GM18907 (cell line): ENCODE measurements around the gene CPLX3.
A peak's percentile ranks its signal among the peaks of the same experiment; 100 is the strongest.

Experiments used
- ATAC-seq: cut with Tn5 transposase; IDR thresholded peaks from one replicate; pipeline ENCODE4 v1.9.1; 2021; ENCODE audit warnings: mild to moderate bottlenecking, moderate library complexity; ENCODE audit not compliant: unreplicated experiment

CPLX3 gene

DNA sequence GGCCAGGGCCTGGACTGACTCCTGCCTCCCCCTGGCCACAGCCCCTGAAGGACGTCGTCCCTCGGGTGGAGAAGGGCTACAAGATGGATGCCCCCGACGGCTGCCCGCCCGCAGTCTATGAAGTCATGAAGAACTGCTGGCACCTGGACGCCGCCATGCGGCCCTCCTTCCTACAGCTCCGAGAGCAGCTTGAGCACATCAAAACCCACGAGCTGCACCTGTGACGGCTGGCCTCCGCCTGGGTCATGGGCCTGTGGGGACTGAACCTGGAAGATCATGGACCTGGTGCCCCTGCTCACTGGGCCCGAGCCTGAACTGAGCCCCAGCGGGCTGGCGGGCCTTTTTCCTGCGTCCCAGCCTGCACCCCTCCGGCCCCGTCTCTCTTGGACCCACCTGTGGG is 24.1 kb upstream of the CPLX3 start:
- ATAC-seq, result no peak

DNA sequence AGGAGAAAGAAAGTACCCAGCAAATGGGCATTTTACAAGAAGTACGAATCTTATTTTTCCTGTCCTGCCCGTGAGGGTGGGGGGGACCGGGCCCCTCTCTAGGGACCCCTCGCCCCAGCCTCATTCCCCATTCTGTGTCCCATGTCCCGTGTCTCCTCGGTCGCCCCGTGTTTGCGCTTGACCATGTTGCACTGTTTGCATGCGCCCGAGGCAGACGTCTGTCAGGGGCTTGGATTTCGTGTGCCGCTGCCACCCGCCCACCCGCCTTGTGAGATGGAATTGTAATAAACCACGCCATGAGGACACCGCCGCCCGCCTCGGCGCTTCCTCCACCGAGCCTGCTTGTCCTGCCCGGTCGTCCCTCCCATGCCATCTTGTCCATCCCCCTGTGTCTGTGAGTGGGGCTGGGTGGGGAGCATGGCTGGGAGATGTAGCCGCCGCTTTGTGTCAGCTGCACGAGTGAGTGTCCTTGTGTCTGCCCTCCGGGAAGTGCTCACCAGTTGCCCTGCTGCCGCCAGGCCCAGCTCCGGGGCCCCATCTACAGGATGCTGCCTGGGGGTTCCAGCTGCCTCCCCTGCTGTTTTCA is 23.5 kb upstream of the CPLX3 start:
- no peak for ATAC-seq

DNA sequence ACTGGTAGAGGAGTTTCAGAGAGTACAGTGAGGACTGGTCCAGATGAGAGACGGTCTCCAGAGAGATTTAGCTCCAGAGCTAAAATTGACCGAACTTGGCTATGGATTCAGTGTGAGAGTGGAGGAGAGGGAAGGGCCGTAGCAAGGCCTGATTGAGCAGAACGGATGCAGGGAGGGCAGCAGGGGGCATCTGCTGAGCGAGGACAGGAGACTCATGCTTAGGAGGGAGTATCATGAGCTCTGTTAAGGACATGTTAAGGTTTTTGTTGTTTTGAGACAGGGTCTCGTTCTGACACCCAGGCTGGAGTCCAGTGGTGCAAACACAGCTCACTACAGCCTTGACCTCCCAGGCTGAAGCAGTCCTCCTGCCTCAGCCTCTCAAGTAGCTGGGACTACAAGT is 21.5 kb upstream of the CPLX3 start:
- no peak for ATAC-seq

DNA sequence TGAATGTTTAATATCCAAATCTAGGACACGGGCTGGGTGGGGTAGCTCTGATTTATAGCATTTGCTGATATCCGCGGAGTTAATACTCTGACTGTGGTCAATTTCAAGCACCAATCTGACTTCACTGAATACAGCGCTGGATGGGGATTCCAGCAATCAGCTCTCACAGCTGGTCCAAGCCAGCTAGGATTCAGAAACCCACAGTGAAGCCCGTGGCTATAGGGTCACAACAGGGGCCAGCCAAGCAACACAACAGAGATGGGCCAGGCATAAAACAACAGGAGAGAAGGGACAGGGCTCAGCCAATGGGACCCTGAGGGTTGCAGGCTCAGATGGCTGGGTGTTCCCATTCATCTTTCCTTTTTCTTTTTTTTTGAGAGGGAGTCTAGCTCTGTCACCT is 19.1 kb upstream of the CPLX3 start:
- ATAC-seq, result no peak

DNA sequence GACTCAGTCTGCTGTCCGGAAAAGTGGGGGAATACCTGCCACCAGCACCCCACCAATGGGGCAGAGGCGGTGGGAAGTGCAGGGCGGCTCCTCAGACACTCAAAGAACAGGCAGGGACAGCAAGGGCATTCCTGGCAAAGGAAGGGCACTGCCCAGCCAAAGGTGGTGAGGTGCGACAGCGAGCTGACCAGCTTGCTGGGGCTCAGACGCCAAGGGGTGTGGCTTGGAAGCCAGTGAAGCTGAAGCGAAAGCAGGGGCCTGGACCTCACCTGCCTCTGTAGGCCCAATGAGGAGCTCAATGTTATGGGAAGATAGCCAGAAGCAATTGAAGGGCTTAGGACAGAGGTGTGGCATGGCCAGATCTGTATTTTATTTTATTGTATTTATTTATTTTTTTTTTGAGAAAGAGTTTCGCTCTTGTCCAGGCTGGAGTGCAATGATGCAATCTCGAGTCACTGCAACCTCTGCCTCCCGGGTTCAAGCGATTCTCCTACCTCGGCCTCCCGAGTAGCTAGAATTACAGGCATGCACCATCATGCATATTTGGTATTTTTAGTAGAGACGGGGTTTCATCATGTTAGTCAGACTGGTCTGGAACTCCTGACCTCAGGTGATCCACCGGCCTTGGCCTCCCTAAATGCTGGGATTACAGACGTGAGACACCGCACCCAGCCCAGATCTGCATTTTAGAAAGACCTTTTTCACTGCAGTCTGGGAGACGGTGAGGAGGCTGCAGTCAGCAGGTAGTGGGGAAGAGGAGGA is 18.2 kb upstream of the CPLX3 start:
- no peak for ATAC-seq

DNA sequence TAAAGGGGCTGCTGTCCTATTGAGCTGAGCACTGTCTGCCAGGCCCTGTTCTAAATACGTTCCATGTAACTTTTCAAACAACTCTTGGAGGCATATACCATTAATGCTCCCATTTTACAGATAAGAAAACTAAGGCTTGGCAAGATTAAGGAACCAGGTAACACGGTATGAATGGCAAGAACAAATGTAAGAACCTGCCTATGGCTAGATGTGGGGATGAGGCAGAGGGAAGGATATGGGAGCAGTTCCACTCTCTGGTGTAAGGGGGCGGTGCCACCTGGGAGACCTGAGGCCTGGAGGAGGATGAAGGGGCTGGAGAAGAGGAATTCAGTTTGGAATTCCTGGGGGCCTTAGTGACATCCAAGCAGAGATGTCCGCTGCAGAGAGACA is 17.6 kb upstream of the CPLX3 start:
- ATAC-seq, result no peak

DNA sequence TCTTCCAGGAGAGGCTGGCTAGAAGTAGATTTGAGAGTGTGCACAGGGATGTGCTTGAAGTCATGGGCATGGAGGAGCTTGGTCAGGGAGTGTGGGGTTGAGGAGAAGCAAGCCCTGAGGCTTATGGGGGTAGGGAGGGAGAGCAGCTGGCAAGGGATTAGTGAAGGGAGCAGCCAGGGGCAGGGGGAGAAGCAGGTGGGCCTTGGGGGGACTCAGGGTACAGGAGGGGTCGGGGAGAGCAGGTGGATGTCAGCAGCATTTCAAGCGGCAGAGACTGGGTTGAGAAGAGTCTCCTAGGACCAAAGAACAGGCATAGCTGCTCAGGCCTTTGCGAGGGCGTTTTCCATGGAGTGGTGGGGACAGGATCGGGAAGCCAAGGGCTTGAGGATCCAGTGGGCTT is 17.2 kb upstream of the CPLX3 start:
- ATAC-seq, result no peak

DNA sequence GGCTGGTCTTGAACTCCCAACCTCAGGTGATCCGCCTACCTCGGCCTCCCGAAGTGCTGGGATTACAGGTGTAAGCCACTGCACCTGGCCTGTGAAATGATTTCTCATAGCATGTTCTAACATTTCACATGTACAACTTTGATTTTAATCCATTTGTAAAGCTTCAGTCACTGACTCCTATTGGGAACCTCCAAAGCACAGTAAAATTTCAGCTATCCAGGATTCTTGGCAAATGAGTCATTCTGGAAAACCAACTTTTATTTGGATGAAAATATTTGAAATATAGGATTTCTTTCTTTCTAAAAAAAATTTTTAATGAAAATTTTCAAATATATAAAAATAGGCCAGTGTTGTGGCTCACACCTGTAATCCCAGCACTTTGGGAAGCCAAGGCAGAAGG is 16.5 kb upstream of the CPLX3 start:
- no peak for ATAC-seq

DNA sequence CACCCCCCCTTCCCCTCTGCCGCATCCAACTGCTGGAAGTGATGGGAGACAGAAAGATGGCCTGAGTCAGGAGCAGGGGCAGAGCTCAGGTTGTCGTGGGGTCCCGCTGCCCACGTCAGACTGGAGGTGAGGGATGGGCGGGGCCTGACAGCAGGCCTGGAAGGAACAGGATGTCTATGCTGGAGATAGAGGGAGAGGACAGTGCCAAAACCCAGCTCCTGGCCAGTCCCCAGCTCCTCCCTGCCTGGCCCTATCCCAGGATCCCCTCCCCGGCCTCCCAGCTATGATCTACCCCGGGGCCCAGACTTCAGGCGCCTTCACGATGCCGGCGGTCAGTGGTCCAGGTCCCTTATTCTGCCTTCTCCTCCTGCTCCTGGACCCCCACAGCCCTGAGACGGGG is 13.9 kb upstream of the CPLX3 start, which contains the start of gene LMAN1L:
LMAN1L (plus strand) TSS at position 303 of the 400 bp plus-strand sequence; CDS start at position 323, 20 bp downstream.
- ATAC-seq, result no peak

DNA sequence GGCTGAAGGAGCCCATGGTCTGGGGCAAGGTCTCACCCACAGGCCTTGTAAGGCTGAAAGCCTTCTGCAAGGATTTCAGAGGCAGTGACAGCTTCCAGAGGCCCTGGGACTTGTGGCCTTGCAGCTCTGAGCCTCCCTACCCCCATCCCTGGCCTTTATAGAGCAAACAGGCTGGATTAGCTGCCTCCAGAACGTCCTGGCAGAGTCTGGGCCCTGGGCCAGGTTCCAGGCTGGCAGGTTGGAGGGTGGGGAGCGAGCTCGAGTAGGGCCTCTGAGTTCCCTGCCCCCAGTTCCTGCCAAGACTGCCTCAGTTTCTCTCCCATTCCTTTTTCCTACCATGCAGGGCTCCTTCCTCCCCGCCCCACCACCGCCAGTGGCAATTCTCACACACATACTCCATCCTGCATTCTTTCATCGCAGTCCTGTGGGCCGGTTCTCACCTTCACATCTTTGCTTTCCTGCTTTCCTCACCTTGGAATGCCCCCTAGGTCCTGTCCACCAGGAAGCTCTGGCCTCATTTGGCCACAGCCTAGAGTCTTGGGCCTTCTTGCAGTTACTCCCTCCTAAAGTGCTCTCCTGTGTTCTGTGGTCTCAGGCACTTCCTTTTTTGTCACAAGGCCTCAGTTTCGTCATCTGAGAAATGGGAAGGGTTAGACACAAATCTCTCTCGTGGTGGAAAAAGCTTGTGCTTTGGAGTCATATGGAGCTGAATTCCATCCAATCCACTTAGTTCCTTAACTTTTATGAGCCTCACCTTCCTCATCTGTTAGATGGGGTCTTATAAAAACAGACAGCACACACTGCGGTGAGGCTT is 11.1 kb upstream of the CPLX3 start:
- no peak for ATAC-seq

DNA sequence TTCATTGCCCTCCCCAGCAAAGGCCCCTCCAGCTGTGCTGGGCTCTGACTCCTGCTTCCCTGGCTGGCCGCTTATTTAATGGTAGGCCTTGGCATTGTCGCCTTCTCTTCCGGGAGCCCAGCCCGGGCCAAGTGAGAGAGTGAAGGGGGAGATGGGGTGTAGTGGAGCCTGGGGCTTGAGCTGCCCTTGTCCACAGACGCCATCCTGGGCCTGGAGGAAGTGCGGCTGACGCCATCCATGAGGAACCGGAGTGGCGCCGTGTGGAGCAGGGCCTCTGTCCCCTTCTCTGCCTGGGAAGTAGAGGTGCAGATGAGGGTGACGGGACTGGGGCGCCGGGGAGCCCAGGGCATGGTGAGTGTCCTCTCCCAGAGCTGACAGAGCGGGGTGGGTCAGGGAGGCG is 10.5 kb upstream of the CPLX3 start:
- no peak for ATAC-seq

DNA sequence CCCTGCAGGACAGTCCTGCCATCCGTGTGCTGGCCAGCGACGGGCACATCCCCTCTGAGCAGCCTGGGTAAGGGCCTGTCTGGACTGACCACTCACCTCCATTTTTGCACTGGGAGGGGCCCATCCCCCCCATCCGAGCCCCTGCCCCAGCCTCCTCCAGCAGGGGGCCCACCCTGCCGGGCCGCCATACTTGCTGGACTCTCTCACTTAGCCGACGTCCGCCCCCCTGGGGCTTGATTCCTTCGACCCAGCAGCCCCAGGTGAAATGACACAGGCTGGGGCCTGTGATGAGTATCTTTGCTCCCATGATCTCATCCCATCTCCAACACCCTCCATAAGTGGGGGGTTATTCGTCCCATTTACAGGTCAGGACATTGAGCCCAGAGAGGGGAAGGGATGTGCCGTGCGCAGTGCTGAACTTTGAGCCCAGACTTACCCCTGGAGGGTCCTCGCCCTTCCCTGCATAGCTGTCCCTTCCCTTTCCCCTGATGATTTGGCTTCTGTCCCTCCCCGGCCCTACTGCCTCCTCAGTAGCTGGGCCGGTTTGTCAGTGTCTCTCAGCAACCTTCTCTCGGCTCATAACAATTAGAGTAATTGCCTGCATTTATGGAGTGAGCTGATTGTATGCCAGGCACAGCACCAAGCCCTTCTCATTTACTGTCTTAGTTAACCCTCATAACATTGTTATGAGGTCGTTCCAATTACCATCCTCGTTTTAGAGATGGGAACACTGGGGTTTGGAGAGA is 9.6 kb upstream of the CPLX3 start:
- ATAC-seq, result no peak

DNA sequence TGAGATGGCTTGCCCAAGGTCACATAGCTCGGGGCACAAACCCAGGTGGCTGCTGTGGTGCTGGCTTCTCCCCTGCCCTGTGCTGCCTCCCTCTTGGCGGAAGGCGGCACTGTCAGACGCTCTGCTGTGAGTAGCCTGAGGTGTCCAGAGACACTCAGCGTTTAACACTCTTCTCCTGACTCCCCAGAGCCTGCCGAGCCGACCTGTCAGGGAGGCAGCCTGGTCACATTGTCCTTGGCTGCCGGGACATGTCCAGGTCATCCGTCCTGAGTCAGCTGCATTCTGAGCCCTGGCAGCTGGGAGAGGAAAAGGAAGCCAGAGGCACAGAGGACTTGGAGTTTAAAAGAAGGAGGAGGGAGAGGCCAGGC is 9.1 kb upstream of the CPLX3 start:
- ATAC-seq, result no peak

DNA sequence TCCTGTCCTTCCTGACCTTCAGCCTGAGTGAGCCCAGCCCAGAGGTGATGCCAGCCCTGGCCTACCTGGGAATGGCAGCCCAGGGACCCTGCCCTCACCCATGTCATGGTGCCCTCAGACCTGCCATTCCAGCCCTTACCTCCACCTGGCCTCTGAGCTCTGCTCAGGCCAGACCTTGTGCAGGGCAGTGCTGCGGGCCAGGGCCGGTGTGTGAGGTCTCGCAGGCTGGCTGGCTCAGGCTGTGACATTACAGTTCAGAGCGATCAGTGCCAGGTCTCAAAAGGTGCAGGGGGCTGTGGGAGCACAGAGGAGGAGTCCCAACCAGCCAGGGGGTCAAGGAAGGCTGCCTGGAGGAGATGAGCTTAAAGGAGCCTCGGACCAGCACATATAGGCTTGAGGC is 6.4 kb upstream of the CPLX3 start:
- no peak for ATAC-seq

DNA sequence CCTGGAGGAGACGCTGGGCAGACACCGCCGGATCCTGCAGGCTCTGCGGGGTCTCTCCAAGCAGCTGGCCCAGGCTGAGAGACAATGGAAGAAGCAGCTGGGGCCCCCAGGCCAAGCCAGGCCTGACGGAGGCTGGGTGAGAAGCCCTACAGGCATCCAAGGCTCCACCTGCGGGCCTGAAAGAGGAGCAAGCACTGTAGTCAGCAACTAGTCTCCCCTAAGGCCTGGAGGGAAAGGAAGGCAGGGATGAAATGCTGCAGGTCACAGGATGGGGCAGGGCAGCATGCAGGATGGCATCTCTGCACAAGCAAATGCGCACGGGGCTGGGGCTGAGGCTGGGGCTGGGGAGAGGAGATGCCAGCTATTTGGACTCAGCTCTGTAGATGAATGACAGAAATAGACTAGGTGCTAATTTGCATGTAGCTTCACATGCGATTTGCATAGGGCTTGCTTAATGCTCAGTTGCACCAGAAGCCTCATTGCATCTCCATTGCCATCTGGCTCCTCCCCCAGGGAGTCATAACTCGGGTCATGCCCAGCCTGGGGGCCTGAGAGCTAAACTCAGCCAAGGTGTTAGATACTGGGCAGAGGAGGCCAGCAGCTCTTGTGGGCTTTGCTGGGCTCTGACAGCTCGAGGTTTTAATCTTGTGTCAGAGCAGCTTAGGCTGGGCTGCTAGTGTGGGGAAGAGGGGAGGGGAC is 5.2 kb upstream of the CPLX3 start:
- ATAC-seq, result peak; percentile 72

DNA sequence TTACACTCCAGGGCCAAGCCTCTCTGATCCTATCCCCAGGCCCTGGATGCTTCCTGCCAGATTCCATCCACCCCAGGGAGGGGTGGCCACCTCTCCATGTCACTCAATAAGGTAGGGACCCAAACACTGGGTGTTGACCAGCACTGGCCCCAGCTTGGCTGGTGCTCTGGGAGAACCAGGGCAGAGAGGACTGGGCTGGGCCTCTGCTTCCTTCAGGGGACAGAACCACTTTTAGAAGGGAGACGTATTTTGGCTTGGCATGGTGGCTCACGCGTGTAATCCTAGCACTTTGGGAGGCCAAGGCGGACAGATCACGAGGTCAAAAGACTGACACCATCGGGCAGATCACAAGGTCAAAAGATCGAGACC is 4.7 kb upstream of the CPLX3 start:
- ATAC-seq, result no peak

DNA sequence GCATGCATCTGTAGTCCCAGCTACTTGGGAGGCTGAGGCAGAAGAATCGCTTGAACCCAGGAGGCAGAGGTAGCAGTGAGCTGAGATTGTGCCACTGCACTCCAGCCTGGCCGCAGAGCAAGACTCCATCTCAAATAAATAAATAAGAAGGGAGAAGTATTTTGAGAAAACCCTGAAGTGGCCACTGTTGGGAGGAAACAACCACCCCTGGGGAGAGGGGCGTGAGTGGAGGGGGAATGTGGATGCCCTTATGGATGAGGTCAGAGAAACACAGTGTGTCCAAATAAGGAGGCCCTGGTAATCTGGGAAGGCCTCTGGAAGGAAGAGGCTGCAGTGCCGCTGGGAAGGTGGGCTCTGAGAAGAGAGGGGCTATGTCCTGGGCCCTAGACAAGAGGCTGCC is 4.2 kb upstream of the CPLX3 start:
- no peak for ATAC-seq

DNA sequence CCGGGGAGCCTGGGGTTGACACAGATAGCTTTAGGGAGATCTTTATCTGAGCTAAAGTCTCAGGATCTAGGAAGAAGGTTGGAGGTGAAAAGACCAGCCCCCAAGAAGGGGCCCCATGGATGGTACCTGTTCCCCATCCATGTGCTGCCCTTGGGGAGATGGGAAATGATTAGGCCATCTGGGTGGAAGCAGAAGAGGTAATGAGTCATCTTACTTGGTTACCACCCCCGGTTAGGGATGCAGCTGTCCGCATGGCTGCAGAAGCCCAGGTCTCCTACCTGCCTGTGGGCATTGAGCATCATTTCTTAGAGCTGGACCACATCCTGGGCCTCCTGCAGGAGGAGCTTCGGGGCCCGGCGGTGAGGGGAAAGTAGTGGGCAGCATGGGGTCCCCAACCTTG is 3.1 kb upstream of the CPLX3 start:
- ATAC-seq, result no peak

DNA sequence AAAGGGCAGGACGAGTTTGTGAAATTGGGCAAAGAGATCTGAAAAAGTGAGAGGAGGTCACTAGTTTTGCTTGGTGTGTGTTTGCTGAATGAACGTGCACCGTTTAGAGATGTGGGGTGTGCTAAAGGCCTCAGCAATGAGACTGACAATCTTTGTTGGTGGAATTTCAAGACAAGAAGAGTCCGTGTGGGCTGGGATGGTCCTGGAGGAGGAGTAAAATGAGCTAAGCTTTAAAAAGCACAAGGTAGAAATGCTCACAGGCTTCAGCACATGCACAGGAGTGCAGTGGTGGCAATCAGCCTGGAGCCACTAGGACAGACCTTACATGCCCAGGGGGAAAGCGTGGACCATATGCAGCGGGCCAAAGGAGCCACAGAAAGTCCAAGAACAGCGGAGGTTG is 1.5 kb upstream of the CPLX3 start:
- ATAC-seq, result no peak

DNA sequence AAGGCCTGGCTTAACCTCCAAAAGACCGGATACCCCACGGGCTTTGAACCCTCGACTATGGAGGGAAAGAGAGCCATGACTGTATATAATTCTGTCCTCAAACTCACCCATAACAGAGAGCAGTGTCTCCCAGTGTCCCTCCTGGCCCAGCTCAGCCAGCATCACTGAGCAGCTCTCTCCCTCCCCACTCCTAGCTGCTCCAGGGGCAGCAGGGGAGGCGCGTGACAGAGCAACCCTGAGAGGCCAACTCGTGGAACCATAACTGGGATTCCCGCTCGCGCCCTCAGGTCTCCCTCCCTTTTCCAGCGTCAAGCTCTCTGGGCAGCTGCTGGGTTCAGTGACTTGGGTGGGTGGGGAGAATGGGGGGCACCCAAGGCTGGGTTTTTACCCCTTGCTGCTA is 561 bp upstream of the CPLX3 start:
- no peak for ATAC-seq

DNA sequence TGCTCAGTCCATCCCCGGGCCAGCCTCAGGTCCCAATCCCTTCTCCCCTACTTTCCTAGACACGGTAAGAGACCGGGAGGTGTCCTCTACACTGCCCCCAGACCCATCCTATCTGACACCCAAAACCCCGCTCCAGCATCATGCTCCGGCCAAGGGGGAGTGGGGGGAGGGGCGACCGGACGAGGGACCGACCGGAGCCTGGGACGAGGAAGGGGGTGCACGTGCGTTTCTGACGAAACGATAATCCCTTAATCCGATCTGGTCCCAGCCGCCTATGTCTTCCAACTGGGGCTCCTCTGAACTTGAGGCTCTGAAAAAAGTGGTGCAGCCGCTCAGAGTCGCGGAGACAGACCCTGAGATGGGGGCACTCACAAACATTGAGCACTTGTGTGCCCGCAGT is 494 bp downstream of the CPLX3 start:
- no peak for ATAC-seq
